ENCODE measurements around the gene JADE2. TPM values are rescaled to one million over a fixed set of nuclear protein-coding genes. Genes with fewer than 3 reads are reported as not detected.

JADE2 gene
- total RNA-seq, 1 donor, result 38.8 TPM

- no peak overlapping the region for H3K4me3 ChIP-seq (ENCODE audit: low read depth, low read length)
- no peak for DNase-seq (ENCODE audit: low read depth)
- TF ChIP-seq CTCF (IDR thresholded peaks at IDR 0.05; ENCODE audit: insufficient read depth, low read length), result no peak
Measured at GRCh38 chr5:134614450-134615085, 89.1 kb downstream of the JADE2 start.

GRCh38 chr5:134620634-134621033 is 95.2 kb downstream of the JADE2 start:
- no peak overlapping the region for H3K4me3 ChIP-seq (ENCODE audit: low read depth, low read length)
- no peak for DNase-seq (ENCODE audit: low read depth)
- no peak for TF ChIP-seq CTCF (IDR thresholded peaks at IDR 0.05; ENCODE audit: insufficient read depth, low read length)

GRCh38 chr5:134625559-134625958 is 100.1 kb downstream of the JADE2 start:
- TF ChIP-seq CTCF (IDR thresholded peaks at IDR 0.05; ENCODE audit: insufficient read depth, low read length), result no peak
- H3K4me3 ChIP-seq (ENCODE audit: low read depth, low read length), result no peak overlapping the region
- DNase-seq (ENCODE audit: low read depth), result no peak

- no peak for TF ChIP-seq CTCF (IDR thresholded peaks at IDR 0.05; ENCODE audit: insufficient read depth, low read length)
- DNase-seq (ENCODE audit: low read depth), result peak; percentile 25
- H3K4me3 ChIP-seq (ENCODE audit: low read depth, low read length), result no peak overlapping the region
Measured at GRCh38 chr5:134626369-134627014, 101.0 kb downstream of the JADE2 start.

Small RNA genes lying within 50 kb of the gene (small RNA-seq; reads per million reads assigned to genes)
- gene RN7SL541P (not detected), gene RNU6-456P (not detected)

Other genes starting within 250 kb of the JADE2 start
- gene CDKL3, start 158.5 kb upstream of the JADE2 start, total RNA-seq (ENCODE audit: low replicate concordance), result 0.25 and 4.4 TPM in 2 replicates
- gene UBE2B, start 154.1 kb upstream of the JADE2 start, total RNA-seq (ENCODE audit: low replicate concordance), result 19.8 and 49.1 TPM in 2 replicates
- gene CDKN2AIPNL, start 113.8 kb upstream of the JADE2 start, total RNA-seq (ENCODE audit: low replicate concordance), result 6.5 and 36.3 TPM in 2 replicates
- 88.4 and 133 TPM in 2 replicates for gene SAR1B, start 107.2 kb downstream of the JADE2 start, total RNA-seq (ENCODE audit: low replicate concordance)
- 9.0 and 35.2 TPM in 2 replicates for gene SEC24A, start 123.1 kb downstream of the JADE2 start, total RNA-seq (ENCODE audit: low replicate concordance)
- 42.4 and 51.2 TPM in 2 replicates for gene CAMLG, start 212.9 kb downstream of the JADE2 start, total RNA-seq (ENCODE audit: low replicate concordance)
- gene DDX46, start 233.1 kb downstream of the JADE2 start, total RNA-seq (ENCODE audit: low replicate concordance), result 30.5 and 69.7 TPM in 2 replicates